OCI-LY7 (cell line): ENCODE results near the gene MRPS17. TPM values are rescaled to one million over a fixed set of nuclear protein-coding genes. Genes with fewer than 3 reads are reported as not detected.

Source experiments
- BruUV-seq: library from RNA; stranded (reverse); fragments of 400-500 nt; replicated peaks from 2 replicates; lab custom pipeline; 2021; lab: Mats Ljungman, UMichigan
- CTCF ChIA-PET: fragments of 300-600 bp; sonication (Branson Sonifier 250); formaldehyde crosslinking; loops from one replicate; lab custom pipeline; 2022; ENCODE audit warnings: antibody characterized with exemption; ENCODE audit not compliant: unreplicated experiment; lab: Charles Lee
- POLR2A ChIA-PET: fragments of 300-600 bp; sonication (Branson Sonifier 250); formaldehyde crosslinking; loops from one replicate; lab custom pipeline; 2022; ENCODE audit warnings: antibody characterized with exemption; lab: Charles Lee
- DNase-seq: peaks from one replicate; pipeline ENCODE4 v3.0.0-alpha.2; 2015; ENCODE audit warnings: low spot score
- H2AFZ ChIP-seq: fragments of 200-600 bp; sonication (generic), shearing (Covaris generic); 2 replicates; pipeline ENCODE4 v1.6.1; 2014; ENCODE audit warnings: mild to moderate bottlenecking, antibody characterized with exemption, low read length, moderate library complexity
- H3K27ac ChIP-seq: fragments of 200-600 bp; sonication (generic); 2 replicates; pipeline ENCODE4 v1.5.1; 2014; ENCODE audit warnings: mixed run types, low read depth, mild to moderate bottlenecking, moderate library complexity, low read length, inconsistent platforms; ENCODE audit not compliant: poor library complexity, severe bottlenecking
- H3K36me3 ChIP-seq: fragments of 200-600 bp; sonication (generic); 2 replicates; pipeline ENCODE4 v1.6.1; 2014; ENCODE audit warnings: mild to moderate bottlenecking, antibody characterized with exemption, low read length, moderate library complexity, mixed read lengths; ENCODE audit not compliant: insufficient read depth
- H3K4me1 ChIP-seq: fragments of 200-600 bp; sonication (generic); 2 replicates; pipeline ENCODE4 v1.5.1; 2014; ENCODE audit warnings: mild to moderate bottlenecking, low read length; ENCODE audit not compliant: insufficient read depth, poor library complexity, severe bottlenecking
- H3K4me2 ChIP-seq: fragments of 200-600 bp; sonication (generic); 2 replicates; pipeline ENCODE4 v1.6.1; 2014; ENCODE audit warnings: mild to moderate bottlenecking, low read length
- H3K4me3 ChIP-seq: fragments of 200-600 bp; sonication (generic); 2 replicates; pipeline ENCODE4 v1.5.1; 2014; ENCODE audit warnings: mild to moderate bottlenecking, low read depth, low read length; ENCODE audit not compliant: poor library complexity, severe bottlenecking
- H3K79me2 ChIP-seq: fragments of 200-600 bp; sonication (generic); 2 replicates; pipeline ENCODE4 v1.6.1; 2016; ENCODE audit warnings: low read depth, mild to moderate bottlenecking, low read length, moderate library complexity, mixed read lengths; ENCODE audit not compliant: insufficient read depth
- H3K9me2 ChIP-seq: fragments of 200-600 bp; sonication (generic); 2 replicates; pipeline ENCODE4 v1.6.1; 2016; ENCODE audit warnings: mild to moderate bottlenecking, low read length, mixed read lengths; ENCODE audit not compliant: insufficient read depth
- H3K9me3 ChIP-seq: fragments of 200-600 bp; sonication (generic); 2 replicates; pipeline ENCODE4 v1.6.1; 2014; ENCODE audit warnings: mild to moderate bottlenecking, mixed run types, low read length, mixed read lengths
- H4K20me1 ChIP-seq: fragments of 200-600 bp; sonication (generic); 2 replicates; pipeline ENCODE4 v1.6.1; 2014; ENCODE audit warnings: mild to moderate bottlenecking, antibody characterized with exemption, low read length, moderate library complexity, mixed read lengths; ENCODE audit not compliant: insufficient read depth
- CTCF ChIP-seq: fragments of 200-600 bp; sonication (generic); conservative IDR thresholded peaks from 2 replicates; pipeline ENCODE4 v1.5.1; 2014; ENCODE audit warnings: mild to moderate bottlenecking, antibody characterized with exemption, low read length, moderate library complexity, mixed read lengths
- EZH2phosphoT487 ChIP-seq: fragments of 200-600 bp; sonication (generic); IDR thresholded peaks from 2 replicates; pipeline ENCODE4 v1.6.1; 2018; ENCODE audit warnings: low read depth, borderline replicate concordance, mild to moderate bottlenecking, mixed run types, antibody characterized with exemption, low read length, moderate library complexity, mixed read lengths
- intact Hi-C: fragments of 100-400 bp; cut with micrococcal nuclease; formaldehyde crosslinking; loops from one replicate; pipeline ENCODE4 v1.10.0; 2022; ENCODE audit not compliant: unreplicated experiment
- total RNA-seq, 2 experiments: library from RNA; depleted of rRNA in 1 of 2; stranded (reverse); fragments of >200 nt in 1 of 2; shearing (Covaris generic) in 1 of 2; gene quantifications; 2 replicates each; pipeline ENCODE4 v1.2.3, GENCODE V29; 2014 to 2022

Gene MRPS17
- total RNA-seq, 2 experiments from 2014 or later, result 23.2 to 27.8 TPM

GRCh38 chr7:55912748-55913158 is 38.9 kb upstream of the MRPS17 start:
- CTCF ChIA-PET, result no interaction called here
- H3K4me3 ChIP-seq, result no peak overlapping the region
- TF ChIP-seq EZH2phosphoT487 (no peak), CTCF (no peak)
- no peak for DNase-seq
- H3K36me3 ChIP-seq, result no peaks in the 10 kb centered on the region
- no peaks in the 10 kb centered on the region for H4K20me1 ChIP-seq
- POLR2A ChIA-PET, result interaction anchor here (0.6 to 1.7 kb wide), 7 partner anchors 10 to 750 kb away, joined by 3 to 9 read pairs (median 4); no protein-coding TSS in a partner anchor
- H3K9me2 ChIP-seq, result no peaks in the 10 kb centered on the region
- no peaks in the 10 kb centered on the region for H3K9me3 ChIP-seq
- no TSS peak for BruUV-seq
- no peak overlapping the region for H3K27ac ChIP-seq
- no peak overlapping the region for H3K4me2 ChIP-seq
- intact Hi-C loops, result no loop called here
- H2AFZ ChIP-seq, result no peak overlapping the region
- no peaks in the 10 kb centered on the region for H3K79me2 ChIP-seq
- H3K4me1 ChIP-seq, result peaks cover 13% of the 10 kb centered on the region

- no peak for TF ChIP-seq CTCF
- no peak for TF ChIP-seq EZH2phosphoT487
- no peak overlapping the region for H3K4me2 ChIP-seq
- no peaks in the 10 kb centered on the region for H3K9me3 ChIP-seq
- no peaks in the 10 kb centered on the region for H3K36me3 ChIP-seq
- BruUV-seq, result no TSS peak
- H2AFZ ChIP-seq, result no peak overlapping the region
- intact Hi-C loops, result no loop called here
- H3K79me2 ChIP-seq, result no peaks in the 10 kb centered on the region
- H4K20me1 ChIP-seq, result no peaks in the 10 kb centered on the region
- no peaks in the 10 kb centered on the region for H3K9me2 ChIP-seq
- POLR2A ChIA-PET, result no interaction called here
- H3K27ac ChIP-seq, result no peak overlapping the region
- no peak for DNase-seq
- no peak overlapping the region for H3K4me3 ChIP-seq
- CTCF ChIA-PET, result no interaction called here
- peaks cover 4% of the 10 kb centered on the region for H3K4me1 ChIP-seq
Measured at GRCh38 chr7:55917771-55918170, 33.9 kb upstream of the MRPS17 start.

- Histone ChIP-seq H3K4me1 (peaks cover 15% of the 10 kb centered on the region), H3K9me3 (no peaks in the 10 kb centered on the region), H4K20me1 (no peaks in the 10 kb centered on the region), H3K27ac (peak overlapping the region; percentile 33), H2AFZ (peak overlapping the region; percentile 87), H3K79me2 (no peaks in the 10 kb centered on the region), H3K9me2 (no peaks in the 10 kb centered on the region), H3K4me2 (peak overlapping the region; percentile 45), H3K36me3 (no peaks in the 10 kb centered on the region), H3K4me3 (peak overlapping the region; percentile 27)
- peak; percentile 40; the same call in 1 of the 2 replicates for TF ChIP-seq CTCF
- TF ChIP-seq EZH2phosphoT487, result no peak
- intact Hi-C loops, result no loop called here
- ChIA-PET POLR2A (interaction anchor here (0.7 to 2.0 kb wide), 5 partner anchors 8 to 601 kb away, joined by 3 to 7 read pairs (median 3); no protein-coding TSS in a partner anchor), CTCF (interaction anchor here (0.6 kb wide), 1 partner anchor 145 kb away, joined by 3 read pairs; no protein-coding TSS in a partner anchor)
- no TSS peak for BruUV-seq
- peak; percentile 58 for DNase-seq
Measured at GRCh38 chr7:55928006-55928767, 23.5 kb upstream of the MRPS17 start.
